ENCODE data around the gene OSBP2.

DNA sequence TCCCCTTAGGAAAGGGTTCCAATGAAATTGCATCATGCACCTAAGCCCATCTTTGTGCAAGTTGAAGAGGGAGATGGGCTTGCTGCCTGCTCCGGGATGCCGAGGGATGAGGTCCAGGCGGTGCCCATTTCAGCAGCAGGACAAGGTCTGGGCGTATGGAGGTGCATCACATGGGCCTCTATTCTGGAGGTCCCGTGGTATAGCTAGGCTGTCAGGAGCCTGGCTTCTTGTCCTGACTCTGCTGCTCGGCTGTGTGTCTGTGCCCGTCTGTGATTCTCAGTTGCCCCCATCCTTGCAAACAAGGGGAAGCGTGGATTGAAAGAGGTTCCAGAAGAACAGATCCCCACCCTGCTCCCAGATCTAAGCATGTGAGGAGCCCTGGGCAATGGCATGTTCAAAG is 130.0 kb downstream of the OSBP2 start:
- TF ChIP-seq POLR2A (IDR thresholded peaks at IDR 0.05) (no peak), CTCF (IDR thresholded peaks at IDR 0.05 in 8 of 11, conservative IDR thresholded peaks at IDR 0.05 in 3 of 11) (no peak)
